MM.1S (cell line): ENCODE measurements around the gene ARMC3.

ENCODE experiments used
- DNase-seq: peaks from one replicate; pipeline ENCODE4 v3.0.0-alpha.2; 2015
- H2AFZ ChIP-seq: fragments of 300-600 bp; sonication (generic); 2 replicates; pipeline ENCODE4 v1.6.0; 2016; ENCODE audit warnings: antibody characterized with exemption, low read length
- H3F3A ChIP-seq: fragments of 300-600 bp; sonication (generic); 2 replicates; pipeline ENCODE4 v1.6.1; 2016; ENCODE audit warnings: mild to moderate bottlenecking, antibody characterized with exemption, low read length, moderate library complexity, mixed read lengths; ENCODE audit not compliant: insufficient read depth
- H3K27ac ChIP-seq: fragments of 300-600 bp; sonication (generic); 2 replicates; pipeline ENCODE4 v1.5.1; 2016; ENCODE audit warnings: mild to moderate bottlenecking, low read length
- H3K27me3 ChIP-seq: fragments of 300-600 bp; sonication (generic); replicated peaks from 2 replicates; pipeline ENCODE4 v1.6.0; 2016; ENCODE audit warnings: low read length; ENCODE audit not compliant: insufficient read depth
- H3K36me3 ChIP-seq: fragments of 300-600 bp; sonication (generic); replicated peaks from 2 replicates; pipeline ENCODE4 v1.6.1; 2016; ENCODE audit warnings: mild to moderate bottlenecking, low read length, mixed read lengths; ENCODE audit not compliant: insufficient read depth
- H3K4me1 ChIP-seq: fragments of 300-600 bp; sonication (generic); 2 replicates; pipeline ENCODE4 v1.6.1; 2016; ENCODE audit warnings: low read length, mixed read lengths
- H3K4me2 ChIP-seq: fragments of 300-600 bp; sonication (generic); 2 replicates; pipeline ENCODE4 v1.6.0; 2016; ENCODE audit warnings: low read depth, low read length
- H3K4me3 ChIP-seq: fragments of 300-600 bp; sonication (generic); 2 replicates; pipeline ENCODE4 v1.5.1; 2016; ENCODE audit warnings: low read length, mixed read lengths
- H3K79me2 ChIP-seq: fragments of 300-600 bp; sonication (generic); 2 replicates; pipeline ENCODE4 v1.6.1; 2016; ENCODE audit warnings: mixed run types, low read length, mixed read lengths
- H3K9ac ChIP-seq: fragments of 300-600 bp; sonication (generic); 2 replicates; pipeline ENCODE4 v1.6.1; 2016; ENCODE audit warnings: low read length, mixed read lengths
- H3K9me2 ChIP-seq: fragments of 300-600 bp; sonication (generic); replicated peaks from 2 replicates; pipeline ENCODE4 v1.6.1; 2016; ENCODE audit warnings: mild to moderate bottlenecking, low read length, mixed read lengths; ENCODE audit not compliant: insufficient read depth
- H3K9me3 ChIP-seq: fragments of 300-600 bp; sonication (generic); replicated peaks from 2 replicates; pipeline ENCODE4 v1.6.1; 2016; ENCODE audit warnings: mild to moderate bottlenecking, low read length, mixed read lengths; ENCODE audit not compliant: insufficient read depth
- H4K20me1 ChIP-seq: fragments of 300-600 bp; sonication (generic); 2 replicates; pipeline ENCODE4 v1.6.1; 2016; ENCODE audit warnings: mild to moderate bottlenecking, low read length, moderate library complexity, mixed read lengths; ENCODE audit not compliant: insufficient read depth
- EZH2 ChIP-seq: fragments of 300-600 bp; sonication (generic); optimal IDR thresholded peaks from 2 replicates; pipeline ENCODE3; 2017; ENCODE audit warnings: low read depth, mild to moderate bottlenecking, antibody characterized with exemption, low read length, mixed read lengths
- EZH2phosphoT487 ChIP-seq: fragments of 300-600 bp; sonication (generic); IDR thresholded peaks from 2 replicates; pipeline ENCODE4 v1.6.1; 2018; ENCODE audit warnings: antibody characterized with exemption, low read length
- TF ChIP-seq, protein P1 (sequence below): fragments of 300-600 bp; sonication (generic); IDR thresholded peaks from 2 replicates; pipeline ENCODE4 v1.5.1; 2016; ENCODE audit warnings: antibody characterized with exemption, low read length, mixed read lengths

Gene ARMC3

DNA sequence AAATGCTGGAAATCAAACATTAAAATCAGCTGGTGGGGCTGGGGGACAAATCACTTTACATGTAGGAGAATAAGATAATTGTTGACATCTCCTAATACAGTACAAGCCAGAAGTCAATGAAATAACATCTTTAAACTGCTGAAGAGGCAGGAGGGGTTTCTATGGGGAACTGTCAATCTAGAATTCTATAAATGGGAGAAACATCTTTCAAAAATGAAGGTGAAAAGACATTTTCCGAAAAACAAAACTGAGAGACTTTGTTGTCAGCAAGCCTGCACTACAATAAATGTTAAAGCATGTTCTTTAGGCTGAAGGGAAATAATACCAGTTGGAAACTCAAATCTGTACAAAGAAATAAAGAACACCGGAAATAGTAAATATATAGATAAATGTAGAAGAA is 150.3 kb downstream of the ARMC3 start:
- no peaks in the 10 kb centered on the region for H3K36me3 ChIP-seq
- DNase-seq: peak; percentile 53
- H3K27me3 ChIP-seq: no peaks in the 10 kb centered on the region
- H3K79me2 ChIP-seq: no peaks in the 10 kb centered on the region
- peak overlapping the region; percentile 17; the same call in 1 of the 2 replicates for H2AFZ ChIP-seq
- peaks cover 5% of the 10 kb centered on the region for H3F3A ChIP-seq
- no peaks in the 10 kb centered on the region for H3K9me3 ChIP-seq
- peak overlapping the region; percentile 36; the same call in 1 of the 2 replicates for H3K4me2 ChIP-seq
- TF ChIP-seq, protein P1, sequence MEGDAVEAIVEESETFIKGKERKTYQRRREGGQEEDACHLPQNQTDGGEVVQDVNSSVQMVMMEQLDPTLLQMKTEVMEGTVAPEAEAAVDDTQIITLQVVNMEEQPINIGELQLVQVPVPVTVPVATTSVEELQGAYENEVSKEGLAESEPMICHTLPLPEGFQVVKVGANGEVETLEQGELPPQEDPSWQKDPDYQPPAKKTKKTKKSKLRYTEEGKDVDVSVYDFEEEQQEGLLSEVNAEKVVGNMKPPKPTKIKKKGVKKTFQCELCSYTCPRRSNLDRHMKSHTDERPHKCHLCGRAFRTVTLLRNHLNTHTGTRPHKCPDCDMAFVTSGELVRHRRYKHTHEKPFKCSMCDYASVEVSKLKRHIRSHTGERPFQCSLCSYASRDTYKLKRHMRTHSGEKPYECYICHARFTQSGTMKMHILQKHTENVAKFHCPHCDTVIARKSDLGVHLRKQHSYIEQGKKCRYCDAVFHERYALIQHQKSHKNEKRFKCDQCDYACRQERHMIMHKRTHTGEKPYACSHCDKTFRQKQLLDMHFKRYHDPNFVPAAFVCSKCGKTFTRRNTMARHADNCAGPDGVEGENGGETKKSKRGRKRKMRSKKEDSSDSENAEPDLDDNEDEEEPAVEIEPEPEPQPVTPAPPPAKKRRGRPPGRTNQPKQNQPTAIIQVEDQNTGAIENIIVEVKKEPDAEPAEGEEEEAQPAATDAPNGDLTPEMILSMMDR: no peak
- TF ChIP-seq EZH2phosphoT487 (no peak), EZH2 (no peak)
- H3K9me2 ChIP-seq: no peaks in the 10 kb centered on the region
- 0 out of 2 replicates have a peak, but pooled peaks cover 20% of the 10 kb centered on the region for H3K4me1 ChIP-seq
- no peak overlapping the region for H3K4me3 ChIP-seq
- H4K20me1 ChIP-seq: no peaks in the 10 kb centered on the region
- H3K9ac ChIP-seq: no peak overlapping the region
- H3K27ac ChIP-seq: peak overlapping the region; percentile 38; the same call in 1 of the 2 replicates

DNA sequence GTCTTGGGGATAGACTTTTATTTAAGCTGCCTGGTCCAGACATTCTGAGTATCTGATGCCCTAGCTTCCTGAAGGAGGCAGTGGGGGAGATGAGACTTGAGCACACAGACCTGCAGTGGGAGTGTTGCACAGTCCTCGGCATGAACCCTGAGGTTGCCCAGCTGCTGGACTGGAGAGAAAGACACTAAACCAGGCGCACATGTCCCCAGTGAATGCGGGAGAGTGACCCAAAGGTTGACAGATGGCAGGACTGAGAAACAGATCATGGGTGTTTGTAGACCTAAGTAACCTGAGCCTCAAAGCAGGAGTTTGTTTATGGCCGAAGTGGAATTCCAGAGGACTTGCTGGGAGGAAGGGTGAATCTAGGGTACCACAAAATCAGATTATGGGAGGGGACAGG is 151.8 kb downstream of the ARMC3 start:
- no peaks in the 10 kb centered on the region for H3K36me3 ChIP-seq
- no peak overlapping the region for H3K27ac ChIP-seq
- H3K9ac ChIP-seq: no peak overlapping the region
- no peaks in the 10 kb centered on the region for H4K20me1 ChIP-seq
- H3K27me3 ChIP-seq: no peaks in the 10 kb centered on the region
- H2AFZ ChIP-seq: no peak overlapping the region
- no peak overlapping the region for H3K4me3 ChIP-seq
- H3K9me3 ChIP-seq: no peaks in the 10 kb centered on the region
- no peak for DNase-seq
- TF ChIP-seq EZH2phosphoT487 (no peak), EZH2 (no peak)
- TF ChIP-seq, protein P1: no peak
- H3F3A ChIP-seq: peaks cover 5% of the 10 kb centered on the region
- H3K4me2 ChIP-seq: no peak overlapping the region
- H3K79me2 ChIP-seq: no peaks in the 10 kb centered on the region
- 0 out of 2 replicates have a peak, but pooled peaks cover 20% of the 10 kb centered on the region for H3K4me1 ChIP-seq
- H3K9me2 ChIP-seq: no peaks in the 10 kb centered on the region

DNA sequence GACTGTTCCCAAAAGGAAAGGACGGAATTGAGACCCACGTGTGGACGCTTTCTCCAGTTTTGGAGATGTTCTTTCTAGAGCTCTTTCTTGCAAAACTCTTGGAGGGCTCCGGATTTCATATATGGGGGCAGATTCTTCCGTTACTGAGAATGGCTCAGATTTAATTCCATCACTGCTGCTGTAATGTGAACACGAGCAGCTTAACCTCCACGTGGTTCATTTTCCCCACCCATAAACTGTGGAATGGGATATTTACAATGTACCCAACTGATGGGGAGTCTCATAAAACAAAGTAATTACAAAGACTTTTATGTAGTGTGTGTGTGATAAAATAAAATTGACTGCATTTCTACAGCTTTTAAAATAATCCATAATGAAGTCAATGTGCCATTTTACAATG is 152.4 kb downstream of the ARMC3 start:
- Histone ChIP-seq H4K20me1 (no peaks in the 10 kb centered on the region), H3K27ac (no peak overlapping the region), H3K4me1 (0 out of 2 replicates have a peak, but pooled peaks cover 20% of the 10 kb centered on the region), H3K9me2 (no peaks in the 10 kb centered on the region), H3F3A (peaks cover 5% of the 10 kb centered on the region), H3K79me2 (no peaks in the 10 kb centered on the region), H3K36me3 (no peaks in the 10 kb centered on the region), H3K4me3 (no peak overlapping the region), H3K4me2 (no peak overlapping the region), H3K9me3 (no peaks in the 10 kb centered on the region), H3K9ac (no peak overlapping the region), H3K27me3 (no peaks in the 10 kb centered on the region), H2AFZ (no peak overlapping the region)
- TF ChIP-seq, protein P1: no peak
- no peak for TF ChIP-seq EZH2phosphoT487
- no peak for DNase-seq
